PC-3 (cell line): ENCODE measurements around the gene EXOC6B. TPM values are rescaled to one million over a fixed set of nuclear protein-coding genes. Genes with fewer than 3 reads are reported as not detected.

Experiments used
- ATAC-seq: fragments of 200-7000 bp; cut with Tn5 transposase; 2 replicates; pipeline ENCODE4 v1.9.1; 2020; ENCODE audit warnings: mild to moderate bottlenecking, moderate library complexity
- BruUV-seq: library from RNA; stranded (reverse); fragments of 400-500 nt; replicated peaks from 2 replicates; lab custom pipeline; 2021; lab: Mats Ljungman, UMichigan
- CTCF ChIA-PET: fragments of 300-600 bp; sonication (Branson Sonifier 250); formaldehyde crosslinking; loops from one replicate; lab custom pipeline; 2022; ENCODE audit warnings: antibody characterized with exemption; lab: Charles Lee
- POLR2A ChIA-PET: fragments of 300-600 bp; sonication (Branson Sonifier 250); formaldehyde crosslinking; loops from one replicate; lab custom pipeline; 2022; ENCODE audit warnings: antibody characterized with exemption; ENCODE audit not compliant: unreplicated experiment; lab: Charles Lee
- DNase-seq: peaks from one replicate; pipeline ENCODE4 v3.0.0-alpha.2; 2015
- H2AFZ ChIP-seq: fragments of 300-600 bp; sonication (generic); 2 replicates; pipeline ENCODE4 v1.6.0; 2016; ENCODE audit warnings: antibody characterized with exemption, low read length
- H3F3A ChIP-seq: fragments of 300-600 bp; sonication (generic); one replicate; pipeline ENCODE4 v1.6.0; 2017; ENCODE audit warnings: antibody characterized with exemption, low read length, control low read depth, mild to moderate bottlenecking; ENCODE audit not compliant: unreplicated experiment
- H3K27ac ChIP-seq: fragments of 300-600 bp; sonication (generic); 2 replicates; pipeline ENCODE4 v1.5.1; 2016; ENCODE audit warnings: mild to moderate bottlenecking, low read length
- H3K27me3 ChIP-seq: fragments of 300-600 bp; sonication (generic); 2 replicates; pipeline ENCODE4 v1.6.1; 2016; ENCODE audit warnings: low read length, mixed read lengths
- H3K36me3 ChIP-seq: fragments of 300-600 bp; sonication (generic); 2 replicates; pipeline ENCODE4 v1.6.1; 2016; ENCODE audit warnings: low read depth, mixed run types, low read length, mixed read lengths
- H3K4me1 ChIP-seq: fragments of 300-600 bp; sonication (generic); 2 replicates; pipeline ENCODE4 v1.5.1; 2016; ENCODE audit warnings: low read length; ENCODE audit not compliant: insufficient read depth
- H3K4me2 ChIP-seq: fragments of 300-600 bp; sonication (generic); 2 replicates; pipeline ENCODE4 v1.6.0; 2016; ENCODE audit warnings: low read length
- H3K4me3 ChIP-seq: fragments of 300-600 bp; sonication (generic); 2 replicates; pipeline ENCODE4 v1.5.1; 2016; ENCODE audit warnings: mild to moderate bottlenecking, low read length, mixed read lengths
- H3K79me2 ChIP-seq: fragments of 300-600 bp; sonication (generic); 2 replicates; pipeline ENCODE4 v1.6.1; 2017; ENCODE audit warnings: low read length, mixed read lengths
- H3K9ac ChIP-seq: fragments of 300-600 bp; sonication (generic); 2 replicates; pipeline ENCODE4 v1.6.0; 2016; ENCODE audit warnings: mild to moderate bottlenecking, low read length
- H3K9me2 ChIP-seq: fragments of 300-600 bp; sonication (generic); replicated peaks from 2 replicates; pipeline ENCODE4 v1.6.1; 2016; ENCODE audit warnings: mixed run types, low read length, mixed read lengths
- H3K9me3 ChIP-seq: fragments of 300-600 bp; sonication (generic); 2 replicates; pipeline ENCODE4 v1.6.1; 2016; ENCODE audit warnings: low read length, mixed read lengths
- H4K20me1 ChIP-seq: fragments of 300-600 bp; sonication (generic); 2 replicates; pipeline ENCODE4 v1.6.1; 2016; ENCODE audit warnings: low read length, mixed read lengths
- EZH2 ChIP-seq: fragments of 300-600 bp; sonication (generic); IDR thresholded peaks from one replicate; pipeline ENCODE4 v1.6.1; 2017; ENCODE audit warnings: antibody characterized with exemption, mild to moderate bottlenecking, low read length; ENCODE audit not compliant: unreplicated experiment
- EZH2phosphoT487 ChIP-seq: fragments of 300-600 bp; sonication (generic); IDR thresholded peaks from 2 replicates; pipeline ENCODE4 v1.6.1; 2018; ENCODE audit warnings: mild to moderate bottlenecking, antibody characterized with exemption, low read length, borderline replicate concordance
- intact Hi-C: fragments of 100-400 bp; cut with micrococcal nuclease; formaldehyde crosslinking; loops from 2 replicates; pipeline ENCODE4 v1.9.0; 2023
- total RNA-seq: library from RNA; depleted of rRNA; stranded (reverse); fragments of >200 nt; gene quantifications from 2 replicates; pipeline ENCODE4 v1.2.3, GENCODE V29; 2014
- TF ChIP-seq, protein P1 (sequence below): fragments of 300-600 bp; sonication (generic); conservative IDR thresholded peaks from 2 replicates; pipeline ENCODE4 v1.5.1; 2017; ENCODE audit warnings: antibody characterized with exemption, low read depth, mild to moderate bottlenecking, low read length

The EXOC6B gene
- total RNA-seq, 1 experiment from 2014 or later: 13.9 TPM

DNA sequence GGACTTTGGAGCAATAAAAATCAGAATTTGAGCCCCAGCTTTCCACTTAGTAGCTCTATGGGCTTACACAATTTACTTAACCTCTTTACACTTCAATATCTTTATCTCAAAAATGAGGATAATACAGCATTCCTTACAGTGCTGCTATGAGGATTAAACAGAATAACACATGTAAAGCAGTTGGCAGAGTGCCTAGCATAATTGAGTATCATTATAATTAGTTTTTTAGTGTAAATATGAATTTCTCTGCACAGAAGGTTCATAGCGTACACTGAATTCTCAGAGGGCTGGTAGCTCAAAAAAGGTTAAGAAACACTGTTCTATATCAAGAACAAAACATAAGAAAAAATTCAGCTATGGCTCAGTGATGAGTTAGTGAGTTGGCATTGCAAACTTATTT, 487.8 kb downstream of the EXOC6B start:
- Histone ChIP-seq H3K9me3 (no peaks in the 10 kb centered on the region), H3K4me1 (no peaks in the 10 kb centered on the region), H3F3A (no peaks in the 10 kb centered on the region), H3K4me2 (no peak overlapping the region), H2AFZ (no peak overlapping the region), H3K36me3 (no peaks in the 10 kb centered on the region), H3K9me2 (no peaks in the 10 kb centered on the region), H4K20me1 (no peaks in the 10 kb centered on the region), H3K79me2 (no peaks in the 10 kb centered on the region), H3K27me3 (no peaks in the 10 kb centered on the region), H3K9ac (no peak overlapping the region), H3K4me3 (no peak overlapping the region), H3K27ac (no peak overlapping the region)
- ATAC-seq: no peak
- DNase-seq: no peak
- intact Hi-C loops: no loop called here
- no peak for TF ChIP-seq EZH2phosphoT487
- TF ChIP-seq EZH2: no peak
- TF ChIP-seq, protein P1, sequence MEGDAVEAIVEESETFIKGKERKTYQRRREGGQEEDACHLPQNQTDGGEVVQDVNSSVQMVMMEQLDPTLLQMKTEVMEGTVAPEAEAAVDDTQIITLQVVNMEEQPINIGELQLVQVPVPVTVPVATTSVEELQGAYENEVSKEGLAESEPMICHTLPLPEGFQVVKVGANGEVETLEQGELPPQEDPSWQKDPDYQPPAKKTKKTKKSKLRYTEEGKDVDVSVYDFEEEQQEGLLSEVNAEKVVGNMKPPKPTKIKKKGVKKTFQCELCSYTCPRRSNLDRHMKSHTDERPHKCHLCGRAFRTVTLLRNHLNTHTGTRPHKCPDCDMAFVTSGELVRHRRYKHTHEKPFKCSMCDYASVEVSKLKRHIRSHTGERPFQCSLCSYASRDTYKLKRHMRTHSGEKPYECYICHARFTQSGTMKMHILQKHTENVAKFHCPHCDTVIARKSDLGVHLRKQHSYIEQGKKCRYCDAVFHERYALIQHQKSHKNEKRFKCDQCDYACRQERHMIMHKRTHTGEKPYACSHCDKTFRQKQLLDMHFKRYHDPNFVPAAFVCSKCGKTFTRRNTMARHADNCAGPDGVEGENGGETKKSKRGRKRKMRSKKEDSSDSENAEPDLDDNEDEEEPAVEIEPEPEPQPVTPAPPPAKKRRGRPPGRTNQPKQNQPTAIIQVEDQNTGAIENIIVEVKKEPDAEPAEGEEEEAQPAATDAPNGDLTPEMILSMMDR: no peak
- ChIA-PET CTCF (no interaction called here), POLR2A (no interaction called here)
- no TSS peak for BruUV-seq

DNA sequence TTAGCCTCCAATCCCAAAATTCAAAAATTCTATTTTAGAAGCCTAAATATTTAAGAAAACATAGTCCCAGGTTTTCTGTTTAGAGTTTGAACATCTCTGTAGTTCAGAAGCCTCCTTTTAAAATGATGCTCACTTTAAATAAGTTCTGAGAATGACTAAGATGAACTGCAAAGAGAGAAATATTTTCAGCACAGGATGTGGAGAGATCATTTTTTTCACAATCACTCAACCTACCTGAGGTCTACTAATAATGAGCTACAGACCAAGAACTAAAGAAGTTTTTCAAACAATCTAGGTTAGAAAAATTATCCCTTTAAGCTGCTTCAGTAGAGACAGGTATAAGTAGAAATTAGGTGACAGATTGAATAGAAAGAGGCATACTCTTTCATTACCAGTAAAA, 493.1 kb downstream of the EXOC6B start:
- ChIA-PET POLR2A (no interaction called here), CTCF (no interaction called here)
- H3K9ac ChIP-seq: no peak overlapping the region
- no peaks in the 10 kb centered on the region for H4K20me1 ChIP-seq
- no peak overlapping the region for H3K4me3 ChIP-seq
- no peaks in the 10 kb centered on the region for H3K9me3 ChIP-seq
- intact Hi-C loops: no loop called here
- no peak overlapping the region for H3K4me2 ChIP-seq
- no peaks in the 10 kb centered on the region for H3K36me3 ChIP-seq
- H3K27ac ChIP-seq: no peak overlapping the region
- H3K4me1 ChIP-seq: no peaks in the 10 kb centered on the region
- no peaks in the 10 kb centered on the region for H3F3A ChIP-seq
- H3K27me3 ChIP-seq: no peaks in the 10 kb centered on the region
- BruUV-seq: no TSS peak
- no peak for DNase-seq
- ATAC-seq: no peak
- no peak overlapping the region for H2AFZ ChIP-seq
- no peaks in the 10 kb centered on the region for H3K9me2 ChIP-seq
- TF ChIP-seq, protein P1: no peak
- TF ChIP-seq EZH2: no peak
- no peak for TF ChIP-seq EZH2phosphoT487
- H3K79me2 ChIP-seq: no peaks in the 10 kb centered on the region

DNA sequence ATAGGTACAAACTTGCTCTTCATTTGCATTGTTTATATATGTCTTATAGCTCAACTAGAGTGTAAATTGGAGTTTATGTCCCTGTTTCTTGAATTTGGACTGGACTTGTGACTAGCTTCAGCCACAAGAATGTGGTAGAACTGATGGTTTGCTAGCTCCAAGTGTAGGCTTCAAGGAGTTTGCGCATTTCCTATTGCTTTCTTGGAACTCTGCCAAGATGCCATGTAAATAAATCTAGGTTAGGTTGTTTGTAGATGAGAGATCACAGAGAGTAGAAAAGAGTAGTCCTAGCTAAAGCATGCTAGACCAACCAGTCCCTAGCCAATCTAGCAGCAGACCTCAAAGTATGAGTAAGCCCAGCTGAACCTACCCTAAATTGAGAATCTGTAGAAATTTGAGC, 495.2 kb downstream of the EXOC6B start:
- no peaks in the 10 kb centered on the region for H3K27me3 ChIP-seq
- no peak overlapping the region for H2AFZ ChIP-seq
- no peaks in the 10 kb centered on the region for H4K20me1 ChIP-seq
- no peaks in the 10 kb centered on the region for H3K9me2 ChIP-seq
- no peaks in the 10 kb centered on the region for H3K36me3 ChIP-seq
- H3K27ac ChIP-seq: no peak overlapping the region
- no peaks in the 10 kb centered on the region for H3K9me3 ChIP-seq
- no peak for ATAC-seq
- no peak overlapping the region for H3K4me2 ChIP-seq
- ChIA-PET CTCF (no interaction called here), POLR2A (no interaction called here)
- no TSS peak for BruUV-seq
- TF ChIP-seq EZH2phosphoT487 (no peak), EZH2 (no peak)
- TF ChIP-seq, protein P1: no peak
- H3K4me3 ChIP-seq: no peak overlapping the region
- H3F3A ChIP-seq: no peaks in the 10 kb centered on the region
- no peaks in the 10 kb centered on the region for H3K79me2 ChIP-seq
- DNase-seq: peak; percentile 5
- no peak overlapping the region for H3K9ac ChIP-seq
- no peaks in the 10 kb centered on the region for H3K4me1 ChIP-seq
- intact Hi-C loops: no loop called here
